SU-DHL-6 (cell line): ENCODE measurements around the gene SLC39A11.

ENCODE experiments used
- H2AFZ ChIP-seq: fragments of 200-600 bp; sonication (generic); 2 replicates; pipeline ENCODE4 v1.6.1; 2014; ENCODE audit warnings: low read depth, mild to moderate bottlenecking, moderate library complexity, mixed read lengths, antibody characterized with exemption, low read length; ENCODE audit not compliant: severe bottlenecking
- H3F3A ChIP-seq: fragments of 200-600 bp; shearing (Covaris generic); 2 replicates; pipeline ENCODE4 v1.6.0; 2016; ENCODE audit warnings: antibody characterized with exemption, mild to moderate bottlenecking; ENCODE audit not compliant: insufficient read depth
- H3K27ac ChIP-seq: fragments of 200-600 bp; sonication (generic); 2 replicates; pipeline ENCODE4 v1.5.1; 2016; ENCODE audit warnings: low read depth, mild to moderate bottlenecking, low read length, moderate library complexity, mixed read lengths
- H3K27me3 ChIP-seq: fragments of 200-600 bp; sonication (generic), shearing (Covaris generic); 2 replicates; pipeline ENCODE4 v1.6.0; 2014; ENCODE audit warnings: mild to moderate bottlenecking, low read length
- H3K36me3 ChIP-seq: fragments of 200-600 bp; sonication (generic); 2 replicates; pipeline ENCODE4 v1.6.1; 2014; ENCODE audit warnings: mild to moderate bottlenecking, low read length, mixed read lengths
- H3K4me2 ChIP-seq: fragments of 300-600, 200-600 bp; shearing (Covaris generic), sonication (generic); 2 replicates; pipeline ENCODE4 v1.6.0; 2014; ENCODE audit warnings: low read length, low read depth, mild to moderate bottlenecking; ENCODE audit not compliant: poor library complexity, severe bottlenecking
- H3K4me3 ChIP-seq: fragments of 200-600 bp; sonication (generic); 2 replicates; pipeline ENCODE4 v1.5.1; 2014; ENCODE audit warnings: antibody characterized with exemption, low read length, mild to moderate bottlenecking, mixed read lengths; ENCODE audit not compliant: insufficient read depth, poor library complexity, severe bottlenecking
- H3K79me2 ChIP-seq: fragments of 200-600 bp; sonication (generic); 2 replicates; pipeline ENCODE4 v1.6.1; 2014; ENCODE audit warnings: mild to moderate bottlenecking, low read length, moderate library complexity; ENCODE audit not compliant: insufficient read depth
- H3K9ac ChIP-seq: fragments of 200-600 bp; sonication (generic); 2 replicates; pipeline ENCODE4 v1.7.0; 2014; ENCODE audit warnings: mild to moderate bottlenecking, low read length
- H3K9me2 ChIP-seq: fragments of 200-600 bp; sonication (generic); replicated peaks from 2 replicates; pipeline ENCODE4 v1.6.1; 2014; ENCODE audit warnings: low read length; ENCODE audit not compliant: insufficient read depth
- H3K9me3 ChIP-seq: fragments of 200-600 bp; sonication (generic); 2 replicates; pipeline ENCODE4 v1.6.1; 2014; ENCODE audit warnings: low read length, mixed read lengths; ENCODE audit not compliant: insufficient read depth
- H4K20me1 ChIP-seq: fragments of 200-600 bp; sonication (generic); 2 replicates; pipeline ENCODE4 v1.6.1; 2014; ENCODE audit warnings: low read depth, mild to moderate bottlenecking, antibody characterized with exemption, low read length, moderate library complexity, mixed read lengths
- EZH2phosphoT487 ChIP-seq: fragments of 200-600 bp; sonication (generic), shearing (Covaris generic); conservative IDR thresholded peaks from 2 replicates; pipeline ENCODE4 v1.6.1; 2018; ENCODE audit warnings: mild to moderate bottlenecking, antibody characterized with exemption, low read length, moderate library complexity, mixed read lengths
- TF ChIP-seq, protein P1 (sequence below): fragments of 200-600 bp; sonication (generic); IDR thresholded peaks from one replicate; pipeline ENCODE4 v1.5.1; 2017; ENCODE audit warnings: antibody characterized with exemption, mild to moderate bottlenecking, low read length, moderate library complexity; ENCODE audit not compliant: insufficient read depth, poor library complexity, severe bottlenecking

Gene SLC39A11

GRCh38 chr17:72725433-72726068, 366.9 kb downstream of the SLC39A11 start:
- Histone ChIP-seq H3K4me2 (no peak overlapping the region), H3K36me3 (no peaks in the 10 kb centered on the region), H3K9ac (no peak overlapping the region), H3K27me3 (no peaks in the 10 kb centered on the region), H2AFZ (no peak overlapping the region), H4K20me1 (no peaks in the 10 kb centered on the region), H3F3A (peaks cover 5% of the 10 kb centered on the region; the same call in 1 of the 2 replicates), H3K4me3 (no peak overlapping the region), H3K27ac (0 out of 2 replicates have a peak overlapping the region, but pooled peaks have one; percentile 81), H3K9me3 (no peaks in the 10 kb centered on the region), H3K9me2 (no peaks in the 10 kb centered on the region), H3K79me2 (no peaks in the 10 kb centered on the region)
- no peak for TF ChIP-seq EZH2phosphoT487
- TF ChIP-seq, protein P1, sequence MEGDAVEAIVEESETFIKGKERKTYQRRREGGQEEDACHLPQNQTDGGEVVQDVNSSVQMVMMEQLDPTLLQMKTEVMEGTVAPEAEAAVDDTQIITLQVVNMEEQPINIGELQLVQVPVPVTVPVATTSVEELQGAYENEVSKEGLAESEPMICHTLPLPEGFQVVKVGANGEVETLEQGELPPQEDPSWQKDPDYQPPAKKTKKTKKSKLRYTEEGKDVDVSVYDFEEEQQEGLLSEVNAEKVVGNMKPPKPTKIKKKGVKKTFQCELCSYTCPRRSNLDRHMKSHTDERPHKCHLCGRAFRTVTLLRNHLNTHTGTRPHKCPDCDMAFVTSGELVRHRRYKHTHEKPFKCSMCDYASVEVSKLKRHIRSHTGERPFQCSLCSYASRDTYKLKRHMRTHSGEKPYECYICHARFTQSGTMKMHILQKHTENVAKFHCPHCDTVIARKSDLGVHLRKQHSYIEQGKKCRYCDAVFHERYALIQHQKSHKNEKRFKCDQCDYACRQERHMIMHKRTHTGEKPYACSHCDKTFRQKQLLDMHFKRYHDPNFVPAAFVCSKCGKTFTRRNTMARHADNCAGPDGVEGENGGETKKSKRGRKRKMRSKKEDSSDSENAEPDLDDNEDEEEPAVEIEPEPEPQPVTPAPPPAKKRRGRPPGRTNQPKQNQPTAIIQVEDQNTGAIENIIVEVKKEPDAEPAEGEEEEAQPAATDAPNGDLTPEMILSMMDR = peak; percentile 76

- no peak overlapping the region for H3K27ac ChIP-seq
- H3K4me2 ChIP-seq = no peak overlapping the region
- H3K9me2 ChIP-seq = no peaks in the 10 kb centered on the region
- no peak overlapping the region for H3K4me3 ChIP-seq
- peaks cover 5% of the 10 kb centered on the region; the same call in 1 of the 2 replicates for H3F3A ChIP-seq
- TF ChIP-seq, protein P1 = no peak
- TF ChIP-seq EZH2phosphoT487 = no peak
- H3K79me2 ChIP-seq = no peaks in the 10 kb centered on the region
- no peaks in the 10 kb centered on the region for H3K27me3 ChIP-seq
- H3K9ac ChIP-seq = no peak overlapping the region
- no peaks in the 10 kb centered on the region for H4K20me1 ChIP-seq
- no peaks in the 10 kb centered on the region for H3K9me3 ChIP-seq
- no peak overlapping the region for H2AFZ ChIP-seq
- no peaks in the 10 kb centered on the region for H3K36me3 ChIP-seq
Observed at GRCh38 chr17:72724267-72724666, 368.2 kb downstream of the SLC39A11 start.

DNA sequence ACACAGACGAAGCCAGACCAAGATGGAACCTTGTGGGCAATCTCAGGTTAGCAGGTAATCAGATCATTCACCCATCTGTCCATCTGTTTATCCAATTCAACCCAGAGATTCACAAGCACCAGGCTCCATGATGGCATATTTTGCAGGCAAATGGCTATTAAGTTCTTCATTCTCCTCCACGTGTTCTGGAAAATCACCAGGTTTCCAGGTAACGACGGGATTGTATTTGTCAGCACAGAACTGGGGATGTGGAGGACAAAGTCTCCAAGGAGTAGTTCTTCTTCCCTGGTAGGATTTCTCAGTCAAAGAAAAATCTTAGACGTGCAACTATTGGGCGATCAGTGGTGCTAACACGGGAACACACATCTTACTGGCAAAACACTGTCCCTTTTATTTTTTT, 368.8 kb downstream of the SLC39A11 start:
- Histone ChIP-seq H4K20me1 (no peaks in the 10 kb centered on the region), H3K9me2 (no peaks in the 10 kb centered on the region), H3K4me2 (no peak overlapping the region), H3K27ac (no peak overlapping the region), H3K9me3 (no peaks in the 10 kb centered on the region), H3K27me3 (no peaks in the 10 kb centered on the region), H3K79me2 (no peaks in the 10 kb centered on the region), H3F3A (peaks cover 5% of the 10 kb centered on the region; the same call in 1 of the 2 replicates), H3K4me3 (no peak overlapping the region), H2AFZ (no peak overlapping the region), H3K36me3 (no peaks in the 10 kb centered on the region), H3K9ac (no peak overlapping the region)
- TF ChIP-seq EZH2phosphoT487 = no peak
- TF ChIP-seq, protein P1 = no peak
